GM12878 (cell line): ENCODE measurements around the gene SNAPC2.

Experiments used
- CHD2 ChIP-seq: IDR thresholded peaks from 2 replicates; pipeline ENCODE4 v1.6.1; 2011; ENCODE audit warnings: low read depth, low read length, improper control_type of control experiment, borderline replicate concordance
- RFX5 ChIP-seq: IDR thresholded peaks from 2 replicates; pipeline ENCODE4 v1.6.1; 2011; ENCODE audit warnings: low read depth, low read length, improper control_type of control experiment
- TF ChIP-seq, protein P1 (sequence below), 3 experiments: IDR thresholded peaks in 2 of 3; conservative IDR thresholded peaks in 1 of 3; 2 replicates each; pipeline ENCODE4 v1.5.1; 2011; ENCODE audit warnings: low read depth in 3 of 3, low read length in 3 of 3, mild to moderate bottlenecking in 3 of 3, control low read depth in 2 of 3, moderate library complexity in 2 of 3, inconsistent platforms in 1 of 3, mixed read lengths in 1 of 3; ENCODE audit not compliant: control insufficient read depth in 2 of 3, insufficient read depth in 1 of 3; ENCODE audit errors: extremely low read depth in 1 of 3

DNA sequence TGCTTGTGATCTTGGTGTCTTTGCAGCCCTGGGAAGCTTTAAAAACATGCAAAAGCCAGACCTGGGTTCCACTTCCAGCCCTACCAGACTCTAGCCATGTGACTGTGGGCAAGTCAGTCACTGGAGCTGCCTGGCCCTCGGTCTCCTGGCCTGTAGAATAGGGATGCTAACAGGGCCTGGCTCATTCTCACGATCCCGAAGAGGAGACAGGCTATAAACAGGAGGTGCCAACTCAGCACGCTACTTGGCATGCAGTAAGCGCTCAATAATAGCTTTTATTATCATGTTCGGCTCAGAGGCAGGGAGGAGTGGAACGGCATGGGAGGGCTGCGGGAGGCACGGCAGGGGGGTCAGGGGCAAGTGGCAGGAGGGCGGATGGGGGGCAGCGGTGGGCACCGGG, 4.1 kb downstream of the SNAPC2 start:
- TF ChIP-seq, protein P1, sequence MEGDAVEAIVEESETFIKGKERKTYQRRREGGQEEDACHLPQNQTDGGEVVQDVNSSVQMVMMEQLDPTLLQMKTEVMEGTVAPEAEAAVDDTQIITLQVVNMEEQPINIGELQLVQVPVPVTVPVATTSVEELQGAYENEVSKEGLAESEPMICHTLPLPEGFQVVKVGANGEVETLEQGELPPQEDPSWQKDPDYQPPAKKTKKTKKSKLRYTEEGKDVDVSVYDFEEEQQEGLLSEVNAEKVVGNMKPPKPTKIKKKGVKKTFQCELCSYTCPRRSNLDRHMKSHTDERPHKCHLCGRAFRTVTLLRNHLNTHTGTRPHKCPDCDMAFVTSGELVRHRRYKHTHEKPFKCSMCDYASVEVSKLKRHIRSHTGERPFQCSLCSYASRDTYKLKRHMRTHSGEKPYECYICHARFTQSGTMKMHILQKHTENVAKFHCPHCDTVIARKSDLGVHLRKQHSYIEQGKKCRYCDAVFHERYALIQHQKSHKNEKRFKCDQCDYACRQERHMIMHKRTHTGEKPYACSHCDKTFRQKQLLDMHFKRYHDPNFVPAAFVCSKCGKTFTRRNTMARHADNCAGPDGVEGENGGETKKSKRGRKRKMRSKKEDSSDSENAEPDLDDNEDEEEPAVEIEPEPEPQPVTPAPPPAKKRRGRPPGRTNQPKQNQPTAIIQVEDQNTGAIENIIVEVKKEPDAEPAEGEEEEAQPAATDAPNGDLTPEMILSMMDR (IDR thresholded peaks at IDR 0.05 in 2 of 3, conservative IDR thresholded peaks at IDR 0.05 in 1 of 3; ENCODE audit: control insufficient read depth in 2 of 3, extremely low read depth in 1 of 3, insufficient read depth in 1 of 3, low read depth in 3 of 3, low read length in 3 of 3), result no peak
- TF ChIP-seq RFX5 (no peak), CHD2 (no peak)
